ENCODE measurements around the gene PEX1.
"Not testable (repeated sequence)": the region's sequence is repeated elsewhere in the genome, so short reads cannot be mapped to it uniquely, and the experiment has no call there.

PEX1 gene

DNA sequence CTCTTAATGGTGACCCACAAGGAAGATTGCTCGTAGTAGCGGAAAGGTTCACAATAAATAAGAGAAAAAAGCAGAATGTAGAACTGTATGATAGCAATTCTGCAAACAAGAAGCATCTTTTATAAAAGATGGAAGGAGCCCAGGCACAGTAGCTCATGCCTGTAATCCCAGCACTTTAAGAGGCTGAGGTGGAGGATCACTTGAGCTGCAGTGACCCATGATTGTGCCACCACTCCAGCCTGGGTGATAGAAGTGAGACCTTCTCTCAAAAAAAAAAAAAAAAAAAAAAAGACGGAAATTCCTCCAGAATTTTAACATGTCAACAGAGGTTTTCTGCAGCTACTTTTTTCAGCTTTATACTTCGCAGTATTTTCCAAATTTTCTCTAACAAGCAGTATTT lies 67.8 kb downstream of the PEX1 start:
- DNase-seq (ENCODE audit: low read depth in 2 of 2) = no peak

DNA sequence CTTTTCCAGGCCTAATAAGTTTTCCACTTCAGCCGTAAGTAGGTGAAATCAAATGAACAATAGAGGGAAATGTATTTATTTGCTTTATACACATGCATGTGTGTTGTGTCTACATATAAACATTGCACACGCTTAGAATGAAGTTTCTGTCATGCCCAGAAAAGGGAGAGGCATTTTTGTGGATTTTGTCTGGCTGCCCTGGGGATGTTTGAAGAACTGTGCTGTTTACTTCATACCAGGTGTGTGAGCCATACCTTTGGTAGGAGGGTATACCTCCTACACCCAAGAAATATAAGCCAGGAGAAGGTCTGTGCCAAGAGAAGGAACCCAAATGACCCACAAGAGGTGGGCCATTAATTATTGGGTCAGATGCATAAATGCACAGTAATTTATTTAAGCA lies 68.2 kb downstream of the PEX1 start:
- no peak for DNase-seq (ENCODE audit: low read depth in 2 of 2)

DNA sequence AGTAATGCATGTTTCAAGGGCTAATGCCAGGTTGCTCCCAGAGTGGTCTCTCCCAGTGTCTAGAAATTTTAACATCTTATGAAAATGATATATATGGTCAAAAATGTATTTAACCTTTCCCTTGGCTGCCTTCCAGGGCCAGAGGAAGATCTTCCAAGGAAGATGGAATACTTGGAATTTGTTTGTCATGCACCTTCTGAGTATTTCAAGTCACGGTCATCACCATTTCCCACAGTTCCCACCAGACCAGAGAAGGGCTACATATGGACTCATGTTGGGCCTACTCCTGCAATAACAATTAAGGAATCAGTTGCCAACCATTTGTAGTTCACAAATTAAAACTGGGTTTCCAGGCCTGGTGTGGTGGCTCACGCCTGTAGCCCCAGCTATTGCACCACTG lies 72.1 kb downstream of the PEX1 start:
- no peak for DNase-seq (ENCODE audit: low read depth in 2 of 2)

DNA sequence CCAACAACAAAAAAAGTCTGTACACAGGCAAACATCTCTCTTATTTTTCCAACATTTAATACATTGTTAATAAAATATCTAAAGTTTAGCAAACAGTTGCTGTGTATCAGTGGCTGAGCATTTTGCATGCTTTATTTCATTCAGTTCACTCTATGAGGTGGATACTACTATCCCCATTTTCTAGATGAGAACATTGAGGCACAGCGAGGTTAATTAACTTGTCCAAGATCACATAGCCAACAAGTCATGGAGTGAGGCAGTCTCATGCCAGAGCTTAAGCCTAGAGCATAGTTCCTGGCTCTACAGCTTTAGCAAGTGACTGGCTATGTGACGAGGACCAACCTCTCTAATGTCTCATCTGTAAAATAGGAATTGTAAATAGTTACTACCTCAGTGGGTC lies 76.7 kb downstream of the PEX1 start:
- no peak for DNase-seq (ENCODE audit: low read depth in 2 of 2)

DNA sequence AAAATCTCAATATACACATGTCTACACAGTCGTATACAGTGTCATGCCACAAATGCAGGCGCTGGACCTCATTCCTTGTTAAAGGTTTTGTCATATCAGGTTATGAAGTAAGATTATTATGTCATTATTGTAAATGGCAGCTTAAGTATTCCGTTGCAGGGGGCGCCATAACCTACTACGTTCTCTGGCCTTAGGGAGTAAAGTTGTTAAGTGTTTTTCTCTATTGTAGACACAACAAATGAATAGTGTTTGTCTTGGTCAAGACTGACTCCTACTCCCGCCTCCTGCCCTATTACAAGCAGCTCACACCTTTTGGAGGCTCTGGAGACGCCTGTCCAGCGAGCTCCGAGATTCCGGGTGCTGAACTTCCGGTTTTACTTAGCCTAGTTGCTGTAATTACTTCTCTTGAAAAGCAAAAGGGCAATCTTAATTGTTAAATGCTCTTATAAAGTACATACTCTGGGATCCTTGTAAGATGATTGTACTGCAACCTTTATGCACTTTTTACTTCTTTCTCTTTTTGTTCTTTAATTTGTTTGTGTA lies 80.0 kb downstream of the PEX1 start:
- peak; percentile 7 to 24 for DNase-seq (ENCODE audit: low read depth in 2 of 2)

DNA sequence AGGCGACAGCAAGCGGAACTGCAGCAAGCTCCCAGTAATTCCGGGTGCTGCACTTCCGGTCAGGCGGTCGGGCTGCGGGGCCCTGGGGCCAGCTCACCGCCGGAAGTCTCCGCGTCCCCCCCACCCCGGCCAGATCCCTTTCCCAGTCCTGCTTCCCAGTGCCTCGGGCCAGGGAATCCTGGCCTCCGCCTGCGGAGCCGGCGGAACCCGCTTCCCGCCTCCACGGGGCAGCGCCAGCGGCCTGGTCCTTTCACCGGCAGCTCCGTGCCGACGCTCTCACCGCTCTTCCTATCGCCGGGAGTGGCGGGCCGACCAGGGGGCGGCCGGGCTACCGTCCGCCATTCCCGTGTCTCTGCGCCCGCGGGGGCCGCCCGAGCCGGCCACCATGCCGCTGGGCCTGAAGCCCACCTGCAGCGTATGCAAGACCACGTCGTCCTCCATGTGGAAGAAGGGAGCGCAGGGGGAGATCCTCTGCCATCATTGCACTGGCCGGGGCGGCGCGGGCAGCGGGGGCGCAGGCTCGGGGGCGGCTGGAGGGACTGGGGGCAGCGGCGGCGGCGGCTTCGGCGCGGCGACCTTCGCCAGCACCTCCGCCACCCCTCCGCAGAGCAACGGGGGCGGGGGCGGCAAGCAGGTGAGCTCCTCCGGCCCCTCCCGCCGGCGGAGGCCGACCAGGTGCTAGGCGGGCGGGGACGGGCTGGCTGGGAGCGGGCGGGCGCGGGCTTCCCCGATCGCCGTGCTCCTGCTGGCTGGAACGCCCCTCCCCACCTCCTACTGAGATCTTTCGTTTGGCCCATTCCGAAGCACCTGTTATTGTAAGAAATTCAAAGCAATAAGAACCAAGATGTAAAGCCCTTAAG lies 80.7 kb downstream of the PEX1 start, which contains the start of gene GATAD1:
Gene GATAD1 (plus strand): TSS at position 138 of the 860 bp plus-strand sequence. CDS start 248 bp downstream, at position 386.
- DNase-seq (ENCODE audit: low read depth in 2 of 2) = peak; percentile 69 to 71

DNA sequence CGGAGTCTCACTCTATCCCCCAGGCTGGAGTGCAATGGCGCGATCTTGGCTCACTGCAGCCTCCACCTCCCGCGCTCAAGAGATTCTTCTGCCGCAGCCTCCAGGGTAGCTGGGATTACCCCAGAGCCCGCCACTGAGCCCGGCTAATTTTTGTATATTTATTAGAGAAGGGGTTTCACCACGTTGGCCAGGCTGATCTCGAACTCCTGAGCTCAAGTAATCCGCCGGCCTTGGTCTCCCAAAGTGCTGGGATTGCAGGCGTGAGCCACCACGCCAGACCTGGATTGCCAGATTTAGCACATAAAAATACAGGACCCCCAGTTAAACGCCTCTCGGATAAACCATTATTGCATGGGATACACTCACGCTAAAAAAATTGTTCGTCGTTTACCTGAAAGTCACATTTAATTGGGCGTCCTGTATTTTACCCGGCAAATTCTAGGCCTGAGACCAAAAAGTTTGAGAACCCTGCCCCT lies 81.4 kb downstream of the PEX1 start:
- DNase-seq (ENCODE audit: low read depth in 2 of 2) = no peak

DNA sequence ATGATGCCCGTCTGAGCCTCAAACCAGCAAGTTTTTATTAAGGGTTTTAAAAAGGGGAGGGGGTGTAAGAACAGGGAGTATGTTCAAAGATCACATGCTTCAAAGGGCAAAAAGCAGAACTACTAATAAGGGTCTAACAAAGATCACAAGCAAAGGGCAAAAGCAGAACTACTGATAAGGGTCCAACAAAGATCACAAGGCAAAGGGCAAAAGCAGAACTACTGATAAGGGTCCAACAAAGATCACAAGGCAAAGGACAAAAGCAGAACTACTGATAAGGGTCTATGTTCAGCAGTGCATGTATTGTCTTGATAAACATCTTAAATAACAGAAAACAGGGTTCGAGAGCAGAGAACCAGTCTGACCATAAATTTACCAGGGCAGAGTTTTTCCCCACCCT lies 85.6 kb downstream of the PEX1 start:
- not testable (repeated sequence) for DNase-seq (ENCODE audit: low read depth in 2 of 2)

DNA sequence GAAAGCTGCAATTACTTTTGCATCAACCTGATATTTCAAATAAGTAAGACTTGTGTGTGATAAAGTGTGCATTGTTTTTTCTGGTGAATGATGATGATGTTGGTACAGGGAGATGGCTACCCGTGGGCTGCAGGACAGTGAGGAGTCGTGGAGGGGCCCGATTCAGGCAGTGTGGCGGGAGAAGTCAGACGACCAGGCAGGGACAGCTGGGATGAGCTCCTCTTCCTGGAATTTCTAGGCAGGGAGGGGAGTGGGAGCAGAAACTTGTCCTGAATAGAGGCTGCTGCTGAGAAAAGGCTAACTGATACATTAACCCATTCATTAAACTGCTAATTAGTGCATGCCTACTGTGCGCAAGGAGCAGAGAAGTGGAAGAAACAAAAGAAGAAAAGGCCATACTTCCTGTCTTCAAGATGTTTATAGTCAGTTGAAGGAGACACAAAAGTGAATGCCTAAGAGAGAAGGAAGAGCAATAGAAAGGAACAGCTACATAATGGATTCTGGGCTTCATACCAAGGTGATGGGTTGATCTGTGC lies 90.3 kb downstream of the PEX1 start:
- no peak for DNase-seq (ENCODE audit: low read depth in 2 of 2)
